ENCODE data around the gene KIF1A. TPM values are rescaled to one million over a fixed set of nuclear protein-coding genes. Genes with fewer than 3 reads are reported as not detected.

The KIF1A gene
- polyA plus RNA-seq, 1 donor from 2014 or later: not detected

GRCh38 chr2:240719676-240720545 lies 100.1 kb downstream of the KIF1A start:
- H3K9me3 Mint-ChIP-seq: no peaks in the 10 kb centered on the region
- no peaks in the 10 kb centered on the region for H3K36me3 Mint-ChIP-seq
- H3K27me3 Mint-ChIP-seq: peaks cover 6% of the 10 kb centered on the region
- no peaks in the 10 kb centered on the region for H3K4me1 Mint-ChIP-seq
- no peak overlapping the region for H3K4me3 Mint-ChIP-seq
- H3K27ac Mint-ChIP-seq: no peak overlapping the region

- peaks cover 6% of the 10 kb centered on the region for H3K27me3 Mint-ChIP-seq
- H3K27ac Mint-ChIP-seq: no peak overlapping the region
- no peaks in the 10 kb centered on the region for H3K9me3 Mint-ChIP-seq
- no peaks in the 10 kb centered on the region for H3K36me3 Mint-ChIP-seq
- no peak overlapping the region for H3K4me3 Mint-ChIP-seq
- no peaks in the 10 kb centered on the region for H3K4me1 Mint-ChIP-seq
These were observed 101.0 kb downstream of the KIF1A start for GRCh38 chr2:240718896-240719490.

- no peaks in the 10 kb centered on the region for H3K4me1 Mint-ChIP-seq
- H3K27ac Mint-ChIP-seq: no peak overlapping the region
- H3K27me3 Mint-ChIP-seq: peaks cover 6% of the 10 kb centered on the region
- no peak overlapping the region for H3K4me3 Mint-ChIP-seq
- no peaks in the 10 kb centered on the region for H3K9me3 Mint-ChIP-seq
- H3K36me3 Mint-ChIP-seq: no peaks in the 10 kb centered on the region
These were observed 102.1 kb downstream of the KIF1A start for GRCh38 chr2:240717681-240718581.

- H3K4me3 Mint-ChIP-seq: no peak overlapping the region
- peaks cover 6% of the 10 kb centered on the region for H3K27me3 Mint-ChIP-seq
- H3K9me3 Mint-ChIP-seq: no peaks in the 10 kb centered on the region
- H3K36me3 Mint-ChIP-seq: no peaks in the 10 kb centered on the region
- no peak overlapping the region for H3K27ac Mint-ChIP-seq
- no peaks in the 10 kb centered on the region for H3K4me1 Mint-ChIP-seq
These were observed 102.8 kb downstream of the KIF1A start for GRCh38 chr2:240717181-240717641.

- Mint-ChIP-seq H3K27me3 (peaks cover 6% of the 10 kb centered on the region), H3K4me3 (no peak overlapping the region), H3K9me3 (no peaks in the 10 kb centered on the region), H3K36me3 (no peaks in the 10 kb centered on the region), H3K4me1 (no peaks in the 10 kb centered on the region), H3K27ac (no peak overlapping the region)
These were observed 103.8 kb downstream of the KIF1A start for GRCh38 chr2:240716130-240716798.

- Mint-ChIP-seq H3K4me3 (no peak overlapping the region), H3K27ac (no peak overlapping the region), H3K9me3 (no peaks in the 10 kb centered on the region), H3K4me1 (no peaks in the 10 kb centered on the region), H3K27me3 (peaks cover 6% of the 10 kb centered on the region), H3K36me3 (no peaks in the 10 kb centered on the region)
These were observed 105.0 kb downstream of the KIF1A start for GRCh38 chr2:240714747-240715725.

- Mint-ChIP-seq H3K27ac (no peak overlapping the region), H3K4me3 (no peak overlapping the region), H3K4me1 (no peaks in the 10 kb centered on the region), H3K27me3 (peaks cover 6% of the 10 kb centered on the region), H3K36me3 (no peaks in the 10 kb centered on the region), H3K9me3 (no peaks in the 10 kb centered on the region)
These were observed 105.9 kb downstream of the KIF1A start for GRCh38 chr2:240713928-240714746.

GRCh38 chr2:240713071-240713927 lies 106.7 kb downstream of the KIF1A start:
- Mint-ChIP-seq H3K9me3 (peaks cover 0 to 1% (median 0%) of the 10 kb centered on the region in 3 donors), H3K4me3 (no peak overlapping the region), H3K27ac (no peak overlapping the region), H3K36me3 (no peaks in the 10 kb centered on the region), H3K27me3 (peaks cover 9% of the 10 kb centered on the region), H3K4me1 (no peaks in the 10 kb centered on the region)

GRCh38 chr2:240712121-240712520 lies 107.9 kb downstream of the KIF1A start:
- peaks cover 9% of the 10 kb centered on the region for H3K27me3 Mint-ChIP-seq
- no peaks in the 10 kb centered on the region for H3K4me1 Mint-ChIP-seq
- H3K36me3 Mint-ChIP-seq: no peaks in the 10 kb centered on the region
- H3K27ac Mint-ChIP-seq: no peak overlapping the region
- peaks cover 0 to 2% (median 0%) of the 10 kb centered on the region in 3 donors for H3K9me3 Mint-ChIP-seq
- no peak overlapping the region for H3K4me3 Mint-ChIP-seq

GRCh38 chr2:240711701-240712100 lies 108.3 kb downstream of the KIF1A start:
- H3K36me3 Mint-ChIP-seq: no peaks in the 10 kb centered on the region
- no peak overlapping the region for H3K4me3 Mint-ChIP-seq
- H3K27ac Mint-ChIP-seq: no peak overlapping the region
- H3K9me3 Mint-ChIP-seq: peaks cover 0 to 2% (median 0%) of the 10 kb centered on the region in 3 donors
- H3K27me3 Mint-ChIP-seq: peaks cover 9% of the 10 kb centered on the region
- H3K4me1 Mint-ChIP-seq: peaks cover 0 to 2% (median 0%) of the 10 kb centered on the region in 3 donors

- Mint-ChIP-seq H3K4me1 (peaks cover 0 to 2% (median 0%) of the 10 kb centered on the region in 3 donors), H3K27me3 (peaks cover 5% of the 10 kb centered on the region), H3K4me3 (no peak overlapping the region), H3K9me3 (peaks cover 0 to 2% (median 0%) of the 10 kb centered on the region in 3 donors), H3K27ac (no peak overlapping the region), H3K36me3 (no peaks in the 10 kb centered on the region)
These were observed 108.7 kb downstream of the KIF1A start for GRCh38 chr2:240711296-240711695.

GRCh38 chr2:240708457-240708856 lies 111.6 kb downstream of the KIF1A start:
- Mint-ChIP-seq H3K27ac (no peak overlapping the region), H3K4me3 (no peak overlapping the region), H3K4me1 (peaks cover 0 to 2% (median 2%) of the 10 kb centered on the region in 3 donors), H3K9me3 (peaks cover 0 to 2% (median 0%) of the 10 kb centered on the region in 3 donors), H3K27me3 (peaks cover 13% of the 10 kb centered on the region), H3K36me3 (no peaks in the 10 kb centered on the region)
